H1 (cell line): ENCODE data around the gene GPC4.

Source experiments
- CHD1 ChIP-seq: IDR thresholded peaks from 2 replicates; pipeline ENCODE4 v1.6.1; 2012; ENCODE audit warnings: low read depth, low read length, improper control_type of control experiment
- CREB1 ChIP-seq: IDR thresholded peaks from 2 replicates; pipeline ENCODE4 v1.6.1; 2012; ENCODE audit warnings: inconsistent platforms
- CTCF ChIP-seq, 3 experiments: IDR thresholded peaks; 1 replicate in 2 of 3; 2 replicates in 1 of 3; pipeline versions ENCODE4 v1.5.1 to v1.6.1; 2011; ENCODE audit warnings: low read length in 3 of 3, mild to moderate bottlenecking in 3 of 3, inconsistent platforms in 2 of 3, low read depth in 1 of 3, moderate library complexity in 1 of 3; ENCODE audit not compliant: insufficient read depth in 1 of 3; ENCODE audit errors: control extremely low read depth in 1 of 3
- E2F6 ChIP-seq: IDR thresholded peaks from 2 replicates; pipeline ENCODE4 v1.6.1; 2012; ENCODE audit warnings: inconsistent platforms
- EZH2 ChIP-seq: fragments of 200-600 bp; sonication (generic); IDR thresholded peaks from 2 replicates; pipeline ENCODE4 v1.7.1; 2012; ENCODE audit warnings: low read depth, mild to moderate bottlenecking, moderate library complexity, low read length, inconsistent platforms; ENCODE audit not compliant: severe bottlenecking
- FOSL1 ChIP-seq: IDR thresholded peaks from 2 replicates; pipeline ENCODE4 v1.6.1; 2011; ENCODE audit warnings: mild to moderate bottlenecking, low read depth, low read length, moderate library complexity; ENCODE audit not compliant: insufficient read depth
- POLR2A ChIP-seq, 2 experiments: IDR thresholded peaks; 1 replicate in 1 of 2; 2 replicates in 1 of 2; pipeline ENCODE4 v1.6.1; 2011; ENCODE audit warnings: low read depth in 2 of 2, low read length in 2 of 2, mild to moderate bottlenecking in 2 of 2; ENCODE audit errors: control extremely low read depth in 1 of 2
- POU5F1 ChIP-seq: IDR thresholded peaks from 2 replicates; pipeline ENCODE4 v1.6.1; 2011; ENCODE audit warnings: low read depth, mild to moderate bottlenecking, low read length, moderate library complexity
- RAD21 ChIP-seq, 2 experiments: IDR thresholded peaks in 1 of 2; conservative IDR thresholded peaks in 1 of 2; 2 replicates each; pipeline ENCODE4 v1.6.1; 2011; ENCODE audit warnings: low read depth in 2 of 2, low read length in 2 of 2, improper control_type of control experiment in 1 of 2, inconsistent platforms in 1 of 2, mild to moderate bottlenecking in 1 of 2, moderate library complexity in 1 of 2
- TAF1 ChIP-seq: IDR thresholded peaks from 2 replicates; pipeline ENCODE4 v1.6.1; 2011; ENCODE audit warnings: mild to moderate bottlenecking, low read depth, low read length
- USF2 ChIP-seq: IDR thresholded peaks from 2 replicates; pipeline ENCODE4 v1.6.1; 2011; ENCODE audit warnings: low read length, improper control_type of control experiment

- TF ChIP-seq POU5F1 = no peak
- no peak for TF ChIP-seq CTCF (IDR thresholded peaks at IDR 0.05; ENCODE audit: control extremely low read depth in 1 of 3, insufficient read depth in 1 of 3, low read depth in 1 of 3, low read length in 3 of 3)
- TF ChIP-seq TAF1 = no peak
- TF ChIP-seq CREB1 = no peak
- TF ChIP-seq FOSL1 = no peak
- TF ChIP-seq RAD21 (IDR thresholded peaks at IDR 0.05 in 1 of 2, conservative IDR thresholded peaks at IDR 0.05 in 1 of 2; ENCODE audit: low read depth in 2 of 2, low read length in 2 of 2) = no peak
- no peak for TF ChIP-seq USF2
- TF ChIP-seq EZH2 = no peak
- no peak for TF ChIP-seq POLR2A (IDR thresholded peaks at IDR 0.05; ENCODE audit: control extremely low read depth in 1 of 2, low read depth in 2 of 2, low read length in 2 of 2)
- TF ChIP-seq E2F6 = no peak
- TF ChIP-seq CHD1 = no peak
These were observed 129.9 kb downstream of the GPC4 start for GRCh38 chrX:133285341-133285740.
